ENCODE measurements around the gene VANGL2.

The VANGL2 gene

DNA sequence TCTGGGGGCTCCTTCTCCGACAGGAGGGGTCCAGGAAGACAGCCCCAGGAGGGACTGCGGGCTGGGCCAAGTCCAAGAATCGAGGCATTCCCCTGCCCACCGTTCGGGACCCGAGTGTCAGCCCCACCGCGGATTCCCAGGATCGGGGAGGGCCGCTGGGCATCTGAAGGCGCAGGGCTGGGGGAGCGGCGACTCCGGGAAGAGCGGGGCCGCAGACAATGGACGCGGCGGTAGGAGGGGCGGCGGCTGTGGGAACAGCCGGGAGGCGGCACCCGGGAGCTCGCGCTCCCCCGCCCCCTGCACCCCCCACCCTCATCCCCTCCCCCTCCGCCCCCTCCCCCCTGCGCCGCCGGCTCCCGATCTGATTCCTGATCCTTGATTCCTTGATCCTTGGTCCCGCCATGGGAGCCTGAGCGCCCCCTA lies at the start of gene VANGL2:
Gene VANGL2, plus strand, starts transcription at position 342 of the 423 bp plus-strand sequence. CDS start 15,274 bp downstream, outside the sequence.
- no peak for DNase-seq (ENCODE audit: low read depth)

DNA sequence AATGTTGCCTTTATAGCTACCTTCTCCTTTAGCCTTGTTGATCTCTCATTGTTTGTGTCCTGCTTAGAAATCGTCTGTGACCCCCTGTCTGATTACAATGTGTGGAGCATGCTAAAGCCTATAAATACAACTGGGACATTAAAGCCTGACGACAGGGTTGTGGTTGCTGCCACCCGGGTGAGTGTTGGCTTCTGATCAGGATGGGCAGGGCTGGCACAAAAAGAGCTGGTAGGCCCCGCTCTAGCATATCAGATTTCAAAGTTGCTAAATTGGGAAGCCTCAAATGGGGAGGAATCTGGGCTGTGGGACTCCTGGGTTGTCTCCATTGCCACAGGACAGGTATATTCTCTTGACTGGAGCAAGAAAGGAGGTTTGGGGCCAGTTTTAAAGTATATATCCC lies 48.7 kb upstream of the VANGL2 start:
- no peak for DNase-seq (ENCODE audit: low read depth)

DNA sequence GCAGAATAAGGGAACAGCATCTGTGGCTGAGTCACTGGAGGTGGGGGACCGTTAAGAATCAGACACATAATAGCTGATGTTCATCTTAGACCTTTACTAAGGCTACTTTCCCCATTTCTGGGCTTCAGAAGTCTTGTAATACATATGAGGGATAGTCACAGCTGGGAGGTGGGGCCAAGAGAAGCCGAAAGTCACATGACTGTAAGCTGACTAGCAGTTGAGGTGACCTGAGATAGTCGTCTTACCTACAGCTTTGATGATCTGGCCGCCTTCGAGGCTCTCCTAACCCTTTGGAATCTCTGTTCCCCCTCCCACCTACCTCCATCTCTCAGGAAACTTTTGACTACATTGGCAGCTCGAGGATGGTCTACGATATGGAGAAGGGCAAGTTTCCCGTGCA lies 47.8 kb upstream of the VANGL2 start:
- no peak for DNase-seq (ENCODE audit: low read depth)

DNA sequence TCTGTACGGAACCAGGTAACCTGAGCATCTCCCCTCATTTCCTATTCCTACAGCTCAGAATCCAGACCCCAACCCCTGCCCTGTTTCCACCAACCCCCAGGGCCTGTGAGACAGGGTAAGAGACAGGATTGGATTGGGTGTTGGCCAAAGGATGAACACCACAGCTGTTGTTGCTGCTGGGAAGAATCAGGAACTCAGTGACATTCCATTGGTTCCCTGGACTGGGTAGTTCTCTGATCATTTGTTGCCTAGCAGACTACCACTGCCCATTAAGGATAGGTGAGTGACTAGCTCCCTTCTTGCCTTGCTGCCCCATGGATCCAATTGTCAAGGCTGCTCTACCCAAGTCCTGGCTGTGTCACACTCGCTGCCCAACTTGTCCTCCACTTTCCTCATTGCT lies 47.1 kb upstream of the VANGL2 start:
- no peak for DNase-seq (ENCODE audit: low read depth)

DNA sequence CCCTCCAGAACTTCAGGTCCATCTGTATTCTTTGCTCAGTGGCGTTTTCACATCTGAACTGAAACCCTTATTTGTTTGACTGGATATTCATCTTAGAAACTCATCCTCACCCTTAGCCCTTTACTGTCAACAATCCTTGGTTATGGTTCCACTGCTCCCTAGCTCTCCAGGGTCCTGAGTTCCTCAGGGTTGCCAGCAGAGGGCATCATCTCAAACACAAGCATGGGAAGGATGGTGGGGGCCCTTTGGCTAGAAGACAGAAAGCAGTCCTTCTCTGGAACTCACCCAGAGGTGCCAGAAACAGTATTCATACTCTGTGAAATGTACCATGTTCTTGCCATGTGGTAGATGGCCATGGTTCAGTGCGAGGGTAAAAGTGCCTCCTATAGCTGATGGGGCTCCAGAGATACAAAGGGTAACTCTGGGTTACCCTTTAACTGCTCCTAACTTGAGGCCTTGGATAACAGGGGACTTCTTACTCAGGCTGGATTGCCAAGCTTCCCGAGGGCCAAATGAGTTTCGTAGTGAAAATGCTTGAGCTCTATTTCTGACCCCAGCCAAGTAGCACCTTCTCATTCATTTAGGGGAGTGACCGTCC lies 45.9 kb upstream of the VANGL2 start:
- no peak for DNase-seq (ENCODE audit: low read depth)

DNA sequence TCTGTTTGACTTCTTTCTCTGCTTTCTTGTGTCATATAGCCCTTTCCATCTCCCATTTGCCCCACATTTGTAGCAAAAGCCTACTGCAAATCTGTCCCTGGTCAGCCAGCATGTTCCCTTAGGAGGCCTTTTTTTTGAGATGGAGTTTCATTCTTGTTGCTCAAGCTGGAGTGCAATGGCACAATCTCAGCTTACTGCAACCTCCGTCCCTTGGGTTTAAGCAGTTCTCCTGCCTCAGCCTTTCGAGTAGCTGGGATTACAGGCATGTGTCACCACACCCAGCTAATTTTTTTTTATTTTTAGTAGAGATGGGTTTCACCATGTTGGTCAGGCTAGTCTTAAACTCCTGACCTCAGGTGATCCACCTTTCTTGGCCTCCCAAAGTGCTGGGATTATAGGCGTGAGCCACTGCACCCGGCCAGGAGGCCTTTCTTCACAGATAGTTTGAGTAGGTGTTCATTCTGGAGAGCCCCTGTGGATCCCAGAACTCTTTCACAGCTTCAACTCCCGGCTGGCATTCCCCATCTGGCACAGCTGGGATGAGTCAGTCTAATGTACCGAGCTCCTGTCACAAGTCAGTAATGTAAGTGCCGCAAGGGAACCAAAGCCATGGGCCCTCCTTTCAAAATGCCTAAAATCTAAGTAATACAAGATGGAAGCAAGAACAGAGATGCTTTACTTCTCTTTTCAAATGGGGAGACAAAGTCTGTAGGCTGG lies 42.9 kb upstream of the VANGL2 start:
- DNase-seq (ENCODE audit: low read depth): no peak

DNA sequence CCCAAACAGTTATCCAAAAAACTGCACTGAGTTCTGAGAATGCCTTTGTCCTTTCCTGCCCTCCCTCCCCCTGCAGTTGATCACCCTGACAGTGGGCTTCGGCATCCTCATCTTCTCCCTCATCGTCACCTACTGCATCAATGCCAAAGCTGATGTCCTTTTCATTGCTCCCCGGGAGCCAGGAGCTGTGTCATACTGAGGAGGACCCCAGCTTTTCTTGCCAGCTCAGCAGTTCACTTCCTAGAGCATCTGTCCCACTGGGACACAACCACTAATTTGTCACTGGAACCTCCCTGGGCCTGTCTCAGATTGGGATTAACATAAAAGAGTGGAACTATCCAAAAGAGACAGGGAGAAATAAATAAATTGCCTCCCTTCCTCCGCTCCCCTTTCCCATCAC lies 42.3 kb upstream of the VANGL2 start:
- DNase-seq (ENCODE audit: low read depth): no peak

DNA sequence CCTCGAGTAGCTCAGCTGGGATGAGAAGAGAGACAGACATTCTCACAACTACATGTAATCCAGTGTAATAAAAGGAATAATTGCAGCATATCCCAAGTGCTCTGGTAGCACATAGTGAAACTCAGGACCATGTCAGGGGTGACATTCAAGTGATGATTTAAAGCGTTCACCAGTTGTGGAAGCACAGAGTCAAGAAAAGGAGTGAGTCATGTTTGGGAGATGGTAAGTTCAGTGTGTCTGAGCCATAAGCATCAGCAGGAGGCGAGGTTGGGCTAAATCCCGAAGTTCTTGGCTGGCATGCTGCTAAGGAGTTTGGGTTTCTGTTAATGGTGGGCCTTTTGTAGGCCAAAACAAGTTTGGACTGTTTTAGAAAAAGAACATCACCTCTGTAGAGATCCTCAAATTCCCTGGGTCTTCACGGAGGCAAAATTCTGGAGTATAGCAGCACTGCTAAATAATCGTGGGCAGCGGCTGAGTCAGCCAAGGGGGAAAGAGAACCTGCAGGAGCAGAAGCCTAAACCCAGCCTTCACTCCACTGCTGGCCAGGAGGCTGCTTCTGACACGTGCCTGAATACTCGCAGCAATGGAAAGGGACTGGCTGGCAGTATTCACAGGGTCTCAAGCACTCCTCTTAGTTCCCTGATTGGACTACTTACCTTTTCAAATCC lies 40.7 kb upstream of the VANGL2 start:
- DNase-seq (ENCODE audit: low read depth): no peak

DNA sequence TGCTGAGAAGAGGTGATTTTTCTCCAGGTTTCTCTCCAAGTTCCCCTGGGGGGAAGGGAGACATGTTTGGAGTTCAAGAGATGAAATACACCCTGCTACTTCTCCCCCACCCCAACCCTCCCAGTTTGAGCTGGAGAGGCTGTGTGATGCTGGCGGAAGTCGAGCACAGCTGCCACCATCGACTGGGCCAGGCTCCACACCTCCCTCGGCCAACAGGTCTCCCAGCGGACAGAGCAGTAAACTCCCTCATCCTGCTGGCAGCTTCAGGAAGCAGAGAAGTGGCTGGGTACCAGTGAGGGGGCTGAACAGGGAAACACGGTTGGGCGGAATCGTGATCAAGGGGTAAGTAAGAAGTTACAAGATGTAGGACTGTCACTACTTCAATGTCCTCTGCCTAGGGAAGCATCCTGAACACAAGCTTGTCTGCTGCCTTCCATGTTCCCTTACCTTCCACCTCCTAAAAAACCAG lies 40.1 kb upstream of the VANGL2 start:
- no peak for DNase-seq (ENCODE audit: low read depth)

DNA sequence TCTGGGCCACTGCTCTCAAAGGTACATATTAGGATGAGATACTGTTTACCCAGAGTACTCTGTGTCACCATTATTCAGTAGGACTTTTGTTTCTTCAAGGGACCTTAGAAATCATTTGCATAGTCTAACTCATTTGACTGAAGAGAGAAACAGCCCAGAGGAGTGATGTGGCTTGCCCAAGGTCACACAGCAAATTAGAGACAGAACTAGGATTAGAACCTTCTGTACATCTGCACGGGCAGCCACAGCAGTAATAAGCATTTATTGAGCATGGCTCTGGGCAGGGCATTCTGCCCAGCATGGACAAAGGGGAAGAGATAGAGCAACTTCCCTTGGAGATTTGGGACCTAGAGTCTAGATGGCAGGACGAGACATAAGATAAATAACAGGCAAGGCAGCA lies 39.2 kb upstream of the VANGL2 start:
- no peak for DNase-seq (ENCODE audit: low read depth)

DNA sequence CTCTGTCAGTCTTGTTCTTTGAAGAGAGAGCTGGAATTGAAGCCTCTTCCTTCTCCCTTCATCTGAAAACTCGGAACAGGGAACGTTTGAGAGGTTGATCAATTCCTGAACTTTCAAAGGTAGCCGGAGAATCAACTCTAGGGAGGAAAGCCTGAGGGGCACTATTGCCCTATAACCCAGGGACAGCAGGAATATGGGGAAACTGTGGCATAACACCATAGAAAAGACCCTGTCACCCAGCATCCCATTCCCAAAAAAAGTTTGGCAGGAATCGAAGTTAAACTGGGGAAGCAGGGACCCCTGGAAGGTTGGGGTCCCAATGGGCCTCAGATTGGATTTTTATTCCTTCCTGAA lies 38.6 kb upstream of the VANGL2 start:
- DNase-seq (ENCODE audit: low read depth): no peak

DNA sequence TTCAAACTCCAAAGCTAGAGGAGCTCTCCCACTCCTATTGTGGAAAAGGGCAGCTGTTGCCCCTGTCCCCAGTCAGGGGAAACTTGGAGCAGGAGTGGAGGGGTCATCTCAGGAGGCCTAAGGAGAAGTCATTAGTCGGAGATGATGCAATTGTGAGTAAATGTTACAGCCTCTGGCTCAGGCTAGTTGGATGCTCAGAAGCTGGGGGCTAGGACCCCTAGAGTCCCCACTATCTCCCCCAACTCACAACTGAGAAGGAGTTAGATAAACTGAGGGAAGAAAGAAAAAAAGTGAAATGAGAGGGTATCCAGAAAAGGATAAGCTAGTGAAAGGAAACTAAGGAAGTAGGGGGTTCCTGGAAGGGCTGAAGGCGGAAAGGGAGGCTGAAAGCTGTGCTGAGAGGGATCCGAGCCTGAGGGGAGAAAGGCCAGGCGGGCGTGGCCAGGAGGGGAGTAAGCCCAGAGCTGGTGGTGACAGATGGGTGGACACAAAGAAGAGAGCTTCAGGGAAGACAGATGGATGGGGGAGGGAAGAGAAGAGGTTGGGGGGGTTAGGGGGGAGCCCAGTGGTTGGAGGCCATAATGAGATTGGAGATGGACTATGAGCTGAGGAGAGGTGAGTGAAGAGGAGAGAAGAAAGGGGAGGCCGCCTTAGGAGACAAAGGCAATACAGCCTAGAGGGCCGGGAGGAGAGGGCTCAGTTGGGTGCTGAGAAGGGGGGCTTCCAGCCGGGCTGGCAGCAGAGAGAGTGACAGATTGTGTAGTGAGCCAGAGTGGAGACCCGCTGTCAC lies 38.0 kb upstream of the VANGL2 start:
- DNase-seq (ENCODE audit: low read depth): no peak

DNA sequence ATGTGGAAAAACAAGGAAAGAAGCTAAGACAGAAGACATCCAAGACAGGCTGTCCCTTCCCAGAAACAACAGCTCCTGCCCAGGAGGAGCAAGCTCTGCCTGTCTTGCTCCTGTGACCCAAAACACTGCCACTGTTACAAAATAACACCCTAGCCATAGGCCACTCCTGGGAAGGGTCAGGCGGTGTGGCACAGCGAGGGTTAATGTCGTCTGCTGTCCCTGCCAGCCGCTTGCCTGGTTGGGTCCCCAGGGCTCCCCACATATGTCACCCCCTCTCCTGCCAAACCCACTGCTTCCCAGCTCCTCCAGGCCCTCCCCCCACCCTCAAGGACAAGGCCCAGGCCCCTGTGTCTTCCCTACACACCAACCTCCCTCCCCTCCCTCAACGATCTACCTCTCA lies 37.4 kb upstream of the VANGL2 start:
- DNase-seq (ENCODE audit: low read depth): no peak

DNA sequence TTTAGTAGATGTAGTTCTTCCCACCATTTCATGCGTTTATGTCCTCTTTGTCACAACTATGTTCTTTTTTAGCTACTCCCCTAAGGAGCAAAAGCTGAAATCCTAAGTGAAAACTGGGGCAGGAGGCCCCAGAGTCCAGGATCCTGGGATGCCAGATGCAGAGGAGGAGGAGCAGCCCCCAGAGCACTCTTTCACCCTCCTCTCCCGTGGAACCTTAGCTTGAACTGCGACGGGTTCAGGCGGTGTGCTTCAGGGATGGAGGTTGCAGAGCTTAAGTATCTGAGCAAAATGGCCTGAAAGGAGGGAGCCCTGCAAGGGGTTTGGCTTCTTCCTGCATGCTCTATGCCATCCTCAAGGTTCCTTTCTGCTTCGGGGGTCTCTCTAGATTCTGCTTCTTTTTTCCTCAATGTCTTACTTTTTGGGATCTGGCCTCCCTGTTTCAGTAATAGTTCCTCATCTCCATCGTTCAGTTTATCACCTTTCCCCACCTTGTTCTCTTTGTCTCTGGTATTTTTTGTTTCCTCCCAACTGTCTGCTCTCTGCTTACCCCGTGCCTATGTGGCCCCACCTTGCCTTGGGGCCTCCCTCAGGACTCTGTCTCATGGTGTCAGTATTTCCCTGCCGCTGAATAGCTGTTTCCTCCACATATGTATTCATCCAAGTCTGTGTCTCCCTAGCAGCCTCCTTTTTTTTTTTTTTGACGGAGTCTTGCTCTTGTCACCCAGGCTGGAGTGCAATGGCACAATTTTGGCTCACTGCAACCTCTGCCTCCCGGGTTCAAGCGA lies 36.2 kb upstream of the VANGL2 start:
- DNase-seq (ENCODE audit: low read depth): no peak

DNA sequence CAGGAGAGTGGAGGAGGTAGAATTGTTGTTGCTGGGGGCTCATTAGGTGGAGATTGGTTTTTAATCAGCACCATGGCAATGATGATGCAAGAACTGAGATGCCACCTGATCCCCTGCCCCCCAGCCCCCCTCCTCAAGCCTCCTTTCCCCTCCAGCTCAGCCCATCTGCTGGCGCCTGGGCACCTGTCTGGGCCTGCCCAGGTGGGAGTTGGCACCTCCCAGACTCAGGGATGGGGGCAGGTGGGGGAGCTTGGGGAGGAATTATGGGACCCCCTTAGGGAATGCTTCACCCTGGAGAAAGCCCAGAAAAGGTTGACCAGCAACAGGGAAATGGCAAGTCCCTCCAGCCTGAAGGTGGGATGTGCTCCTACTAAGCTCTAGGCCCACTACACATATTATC lies 35.0 kb upstream of the VANGL2 start:
- DNase-seq (ENCODE audit: low read depth): no peak

DNA sequence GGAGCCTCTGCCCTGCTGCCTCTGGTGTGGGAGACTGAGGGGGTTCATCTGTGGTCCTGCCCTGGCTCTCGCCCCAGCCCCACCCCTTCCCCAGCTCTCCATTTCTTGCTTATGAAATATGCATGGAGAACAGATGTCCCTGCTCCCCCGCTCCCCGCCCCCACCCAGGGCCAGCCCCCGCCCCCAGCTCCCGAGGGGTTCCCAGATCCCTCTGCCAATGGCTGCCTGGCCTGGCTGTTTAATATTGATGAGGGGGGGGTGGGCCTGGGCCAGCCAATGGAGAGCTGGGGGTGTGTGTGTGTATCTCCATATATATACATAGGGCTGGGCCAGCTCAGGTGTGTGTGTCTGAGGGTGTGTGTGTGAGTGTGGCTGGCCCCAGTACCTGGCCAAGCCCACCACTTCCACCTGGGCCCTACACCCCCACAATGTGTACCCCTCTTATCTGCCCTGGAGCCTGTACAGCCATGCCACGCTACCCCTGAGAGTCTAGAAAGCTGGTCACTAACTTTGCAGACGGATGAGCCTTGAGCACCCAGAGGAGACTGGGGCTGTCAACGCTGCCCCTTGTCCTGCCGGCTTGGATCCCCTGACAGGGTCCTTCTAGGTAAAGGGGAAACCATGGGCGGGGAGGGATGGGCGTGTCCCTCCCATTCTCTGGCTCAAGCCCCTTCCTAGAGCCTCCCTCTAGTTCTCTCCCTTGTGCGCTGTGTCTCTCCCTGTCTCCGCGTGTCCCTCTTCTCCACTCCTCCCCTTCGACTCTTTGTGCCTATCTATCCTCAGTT lies 33.4 kb upstream of the VANGL2 start, which contains the start of gene NHLH1:
Gene NHLH1, plus strand, starts transcription at position 341 of the 785 bp plus-strand sequence. CDS start 3,661 bp downstream, outside the sequence.
- no peak for DNase-seq (ENCODE audit: low read depth)

DNA sequence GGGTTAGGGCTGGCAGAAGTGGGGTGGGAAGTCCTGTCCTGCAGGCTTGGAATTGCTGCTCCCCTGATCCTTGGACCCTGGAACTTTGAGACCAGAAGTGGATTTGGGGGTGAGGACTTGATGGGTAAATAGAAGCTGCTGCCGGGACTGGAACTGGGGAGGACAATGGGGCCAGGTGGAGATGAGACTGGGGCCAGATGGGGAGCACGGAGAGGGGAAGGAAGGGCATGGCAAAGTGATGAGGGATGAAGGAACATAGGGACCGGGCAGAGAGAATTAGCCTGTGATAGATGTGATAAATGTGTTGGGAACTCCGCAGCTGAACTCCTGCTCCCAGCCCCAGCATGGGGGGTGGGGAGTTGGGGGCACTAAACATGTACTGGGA lies 32.9 kb upstream of the VANGL2 start:
- DNase-seq (ENCODE audit: low read depth): no peak

DNA sequence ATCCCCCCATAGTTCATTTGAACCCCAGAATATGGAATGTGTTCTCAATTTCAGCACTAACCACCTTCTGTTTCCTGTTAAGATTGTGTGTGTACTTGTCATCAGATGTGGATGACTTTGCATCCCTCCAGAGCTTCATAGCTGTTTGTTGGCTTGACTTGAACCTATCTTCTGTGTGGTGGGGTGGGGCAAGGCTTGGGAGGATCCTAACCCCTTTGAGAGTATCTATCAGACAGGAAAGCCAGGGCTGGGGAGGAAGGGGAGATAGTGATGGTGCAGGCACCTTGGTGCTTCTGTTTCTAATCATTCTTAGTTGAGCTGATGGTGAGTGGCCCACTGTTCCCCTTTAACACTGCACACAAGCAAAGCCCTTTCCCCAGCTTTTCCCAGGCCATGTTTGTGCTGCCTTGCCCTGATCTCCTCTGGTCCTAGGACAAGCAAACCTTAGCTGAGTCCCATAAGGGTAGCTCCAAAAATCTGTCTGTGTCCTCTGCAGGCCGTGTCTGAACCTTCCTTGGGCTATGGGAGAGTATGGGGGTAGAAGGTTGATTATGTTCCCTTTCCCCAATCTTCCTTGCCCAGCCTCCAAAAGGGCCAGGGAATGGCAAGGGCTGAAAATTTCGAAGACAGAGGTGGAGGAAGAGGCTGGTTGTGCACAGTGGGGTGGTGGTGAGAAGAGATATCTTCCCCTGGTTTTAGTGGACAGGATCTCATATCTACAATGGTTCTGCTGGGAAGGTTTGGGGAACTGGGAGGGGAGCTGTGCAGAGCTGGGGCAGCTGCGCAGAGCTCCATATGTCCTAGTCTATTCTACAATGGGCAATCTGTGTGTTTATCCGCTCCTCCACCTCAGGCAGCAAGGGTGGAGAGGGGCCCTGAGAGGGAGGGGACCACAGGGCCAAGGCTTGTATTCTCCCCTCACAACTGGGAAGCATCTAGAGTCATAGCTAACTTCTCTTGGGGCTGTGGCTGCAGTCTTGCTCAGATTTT lies 32.1 kb upstream of the VANGL2 start:
- DNase-seq (ENCODE audit: low read depth): no peak

DNA sequence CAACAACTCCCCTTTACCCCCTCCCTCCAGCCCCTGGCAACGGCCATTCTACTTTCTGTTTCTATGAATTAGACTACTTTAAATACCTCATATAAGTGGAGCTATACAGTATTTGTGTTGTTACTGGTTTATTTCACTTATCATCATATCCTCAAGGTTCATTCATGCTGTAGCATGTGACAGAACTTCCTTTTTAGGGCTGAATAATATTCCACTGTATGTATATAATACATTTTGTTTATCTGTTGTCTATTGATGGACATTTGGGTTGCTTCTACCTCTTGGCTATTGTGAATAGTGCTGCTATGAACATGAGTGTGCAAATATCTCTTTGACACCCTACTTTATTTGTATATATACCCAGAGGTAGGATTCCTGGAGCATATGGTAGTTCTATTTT lies 31.3 kb upstream of the VANGL2 start:
- DNase-seq (ENCODE audit: low read depth): no peak

Data from stimulated activated CD8-positive, alpha-beta memory T cell treated with anti-CD3 and anti-CD28 coated beads, Interleukin-12 subunit alpha, Interleukin-12 subunit beta, amount 100 ng/mL, for 4 hours (primary cell).